Measurements from ENCODE around the gene ASTN2. TPM values are rescaled to one million over a fixed set of nuclear protein-coding genes. Genes with fewer than 3 reads are reported as not detected.

Gene ASTN2
- total and polyA plus RNA-seq, 2 donors (not counting 3 experiments of a cell fraction or from before 2014, with no cell fraction given): 1.0 to 1.9 TPM

DNA sequence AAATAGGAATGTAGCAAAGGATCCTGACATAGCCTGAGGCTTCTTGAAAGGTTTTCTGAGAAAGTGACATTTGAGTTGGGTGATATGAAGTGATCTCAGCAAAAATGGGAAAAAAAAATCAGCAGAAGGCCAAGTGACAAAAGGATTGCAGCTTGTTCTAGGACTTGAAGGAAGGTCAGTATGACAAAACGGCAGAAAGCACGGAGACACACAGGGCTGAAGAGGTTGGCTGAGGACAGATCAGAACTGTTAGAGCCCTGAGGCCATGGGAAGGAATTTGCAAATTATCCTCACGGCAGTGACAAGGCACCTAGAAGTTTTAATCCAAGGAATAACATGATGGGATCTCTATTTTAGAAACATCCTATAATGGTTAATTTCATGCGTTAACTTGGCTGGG is 696.7 kb downstream of the ASTN2 start:
- no peaks in the 10 kb centered on the region for H3K9me3 ChIP-seq (replicated peaks; ENCODE audit: control insufficient read depth, insufficient read depth, low read length)
- H3K36me3 ChIP-seq (ENCODE audit: control insufficient read depth in 2 of 2, extremely low read depth in 1 of 2, insufficient read depth in 2 of 2, low read length in 2 of 2): no peaks in the 10 kb centered on the region
- H4K20me1 ChIP-seq (replicated peaks; ENCODE audit: control insufficient read depth, extremely low read depth, insufficient read depth, low read length): no peaks in the 10 kb centered on the region
- FAIRE-seq (no peak), DNase-seq (ENCODE audit: low read depth, low spot score) (no peak)
- no peak overlapping the region for H3K4me3 ChIP-seq (replicated peaks in 1 of 3; ENCODE audit: insufficient read depth in 1 of 3, low read depth in 1 of 3, low read length in 3 of 3)
- intact Hi-C loops (cut with micrococcal nuclease) (no loop called here), dilution Hi-C loops (cut with MboI; ENCODE audit: extremely low pct_ligation_motif_present, low sequenced_read_pairs) (no loop called here)
- H2AFZ ChIP-seq (ENCODE audit: low read depth, low read length): no peak overlapping the region
- BruUV-seq (replicated peaks): no TSS peak
- no peaks in the 10 kb centered on the region for H3K79me2 ChIP-seq (ENCODE audit: control insufficient read depth, insufficient read depth, low read length)
- no peak overlapping the region for H3K4me2 ChIP-seq (ENCODE audit: insufficient read depth, low read length)
- H3K9ac ChIP-seq (replicated peaks; ENCODE audit: extremely low read depth, insufficient read depth, low read length): no peak overlapping the region
- no peak overlapping the region for H3K27ac ChIP-seq (ENCODE audit: insufficient read depth, low read depth, low read length)
- CTCF ChIA-PET: interaction anchor here (1.8 kb wide), 1 partner anchor 19 kb away, joined by 4 read pairs; no protein-coding TSS in a partner anchor
- no peaks in the 10 kb centered on the region for H3K4me1 ChIP-seq (ENCODE audit: control insufficient read depth, extremely low read depth, insufficient read depth, low read length)
- TF ChIP-seq FOS (IDR thresholded peaks at IDR 0.05; ENCODE audit: borderline replicate concordance, insufficient read depth, low read length): no peak
- TF ChIP-seq, protein P1, sequence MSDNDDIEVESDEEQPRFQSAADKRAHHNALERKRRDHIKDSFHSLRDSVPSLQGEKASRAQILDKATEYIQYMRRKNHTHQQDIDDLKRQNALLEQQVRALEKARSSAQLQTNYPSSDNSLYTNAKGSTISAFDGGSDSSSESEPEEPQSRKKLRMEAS (IDR thresholded peaks at IDR 0.05; ENCODE audit: insufficient read depth, insufficient read length): no peak
- TF ChIP-seq JUN (IDR thresholded peaks at IDR 0.05; ENCODE audit: borderline replicate concordance, insufficient read depth, insufficient read length, low read depth): no peak
- no peak for TF ChIP-seq POLR2AphosphoS5 (IDR thresholded peaks at IDR 0.05; ENCODE audit: insufficient read depth, low read depth, low read length)
- no peaks in the 10 kb centered on the region for H3K27me3 ChIP-seq (ENCODE audit: control insufficient read depth in 2 of 2, insufficient read depth in 2 of 2, low read length in 2 of 2)
- H3K9me1 ChIP-seq (replicated peaks; ENCODE audit: control insufficient read depth, extremely low read depth, insufficient read depth, low read length): no peaks in the 10 kb centered on the region
- POLR2A ChIA-PET: no interaction called here

DNA sequence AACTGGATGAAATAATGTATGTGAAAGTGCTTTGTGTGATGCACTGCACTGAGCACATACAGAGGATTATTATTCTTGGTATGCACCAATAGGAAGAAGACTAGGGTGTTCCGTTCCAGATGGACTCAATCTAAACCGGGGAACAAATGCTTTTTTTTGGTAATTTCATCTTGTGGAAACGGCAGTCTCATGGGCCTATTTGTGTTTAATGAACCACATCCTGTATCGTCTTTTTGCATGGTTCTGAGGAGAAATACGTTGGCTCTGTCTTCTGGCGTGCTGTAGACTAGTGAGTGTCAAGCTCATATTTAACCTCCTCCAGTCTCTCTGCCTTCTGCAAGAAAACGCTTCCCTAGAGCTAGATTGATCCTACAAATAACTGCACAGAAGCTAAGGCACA is 697.7 kb downstream of the ASTN2 start:
- intact Hi-C loops (cut with micrococcal nuclease): no loop called here
- no peak for DNase-seq (ENCODE audit: low read depth, low spot score)
- Histone ChIP-seq H3K9me3 (replicated peaks; ENCODE audit: control insufficient read depth, insufficient read depth, low read length) (no peaks in the 10 kb centered on the region), H3K9me1 (replicated peaks; ENCODE audit: control insufficient read depth, extremely low read depth, insufficient read depth, low read length) (no peaks in the 10 kb centered on the region), H3K27ac (ENCODE audit: insufficient read depth, low read depth, low read length) (no peak overlapping the region), H4K20me1 (replicated peaks; ENCODE audit: control insufficient read depth, extremely low read depth, insufficient read depth, low read length) (no peaks in the 10 kb centered on the region), H3K4me2 (ENCODE audit: insufficient read depth, low read length) (no peak overlapping the region), H3K79me2 (ENCODE audit: control insufficient read depth, insufficient read depth, low read length) (no peaks in the 10 kb centered on the region), H3K4me1 (ENCODE audit: control insufficient read depth, extremely low read depth, insufficient read depth, low read length) (no peaks in the 10 kb centered on the region), H2AFZ (ENCODE audit: low read depth, low read length) (no peak overlapping the region), H3K9ac (replicated peaks; ENCODE audit: extremely low read depth, insufficient read depth, low read length) (no peak overlapping the region), H3K36me3 (ENCODE audit: control insufficient read depth in 2 of 2, extremely low read depth in 1 of 2, insufficient read depth in 2 of 2, low read length in 2 of 2) (no peaks in the 10 kb centered on the region), H3K4me3 (replicated peaks in 1 of 3; ENCODE audit: insufficient read depth in 1 of 3, low read depth in 1 of 3, low read length in 3 of 3) (no peak overlapping the region), H3K27me3 (ENCODE audit: control insufficient read depth in 2 of 2, insufficient read depth in 2 of 2, low read length in 2 of 2) (no peaks in the 10 kb centered on the region)
- no TSS peak for BruUV-seq (replicated peaks)
- TF ChIP-seq POLR2A (IDR thresholded peaks at IDR 0.05; ENCODE audit: low read depth, low read length) (no peak), FOS (IDR thresholded peaks at IDR 0.05; ENCODE audit: borderline replicate concordance, insufficient read depth, low read length) (no peak), MYC (IDR thresholded peaks at IDR 0.05; ENCODE audit: low read depth, low read length) (no peak)
- FAIRE-seq: no peak
- ChIA-PET POLR2A (no interaction called here), CTCF (interaction anchor here (1.8 kb wide), 1 partner anchor 20 kb away, joined by 4 read pairs; no protein-coding TSS in a partner anchor)
- dilution Hi-C loops (cut with MboI; ENCODE audit: extremely low pct_ligation_motif_present, low sequenced_read_pairs): no loop called here

Data from endothelial cell of umbilical vein (primary cell).